CD14-positive monocyte (primary cell): ENCODE data around the gene IL1RL1. TPM values are rescaled to one million over a fixed set of nuclear protein-coding genes. Genes with fewer than 3 reads are reported as not detected.

ENCODE experiments used
- DNase-seq, 3 donors: peaks; one replicate each; pipeline ENCODE4 v3.0.0-alpha.2; 2011 to 2022
- H2AFZ ChIP-seq: 2 replicates; pipeline ENCODE4 v1.6.0; 2012; ENCODE audit warnings: mild to moderate bottlenecking, low read depth, low read length, inconsistent platforms; ENCODE audit not compliant: insufficient read depth, poor library complexity, severe bottlenecking
- H3K27ac ChIP-seq, 2 donors: 1 replicate in 1 of 2; 2 replicates in 1 of 2; pipeline ENCODE4 v1.5.1; 2012 to 2013; ENCODE audit warnings: low read length in 2 of 2, control low read depth in 1 of 2, inconsistent platforms in 1 of 2, low read depth in 1 of 2, mild to moderate bottlenecking in 1 of 2
- H3K27me3 ChIP-seq, 2 donors: one replicate each; pipeline versions ENCODE4 v1.6.0 to v1.6.1; 2011 to 2013; ENCODE audit warnings: low read length in 2 of 2; ENCODE audit not compliant: control insufficient read depth in 2 of 2, insufficient read depth in 2 of 2
- H3K36me3 ChIP-seq, 2 donors: replicated peaks in 1 of 2; 1 replicate in 1 of 2; 2 replicates in 1 of 2; pipeline versions ENCODE4 v1.5.1 to v1.6.1; 2012 to 2013; ENCODE audit warnings: low read length in 2 of 2, control low read depth in 1 of 2, inconsistent platforms in 1 of 2, mild to moderate bottlenecking in 1 of 2; ENCODE audit not compliant: insufficient read depth in 2 of 2, control insufficient read depth in 1 of 2
- H3K4me1 ChIP-seq, 2 donors: 1 replicate in 1 of 2; 2 replicates in 1 of 2; pipeline versions ENCODE4 v1.5.1 to v1.6.1; 2012 to 2013; ENCODE audit warnings: low read length in 2 of 2, control low read depth in 1 of 2, inconsistent platforms in 1 of 2, mild to moderate bottlenecking in 1 of 2, moderate library complexity in 1 of 2; ENCODE audit not compliant: insufficient read depth in 2 of 2, control insufficient read depth in 1 of 2
- H3K4me2 ChIP-seq: replicated peaks from 2 replicates; pipeline ENCODE3; 2012; ENCODE audit warnings: low read length, moderate library complexity, mild to moderate bottlenecking; ENCODE audit not compliant: poor library complexity, severe bottlenecking; ENCODE audit errors: extremely low read depth
- H3K4me3 ChIP-seq, 3 experiments: fragments of 200-600 bp in 1 of 3; sonication (generic) in 1 of 3; replicated peaks in 1 of 3; 1 replicate in 2 of 3; 2 replicates in 1 of 3; pipeline ENCODE4 v1.5.1; 2011 to 2013; ENCODE audit warnings: low read length in 3 of 3, mild to moderate bottlenecking in 3 of 3, control low read depth in 2 of 3, low read depth in 2 of 3, inconsistent platforms in 1 of 3, moderate library complexity in 1 of 3
- H3K79me2 ChIP-seq: 2 replicates; pipeline ENCODE4 v1.6.0; 2012; ENCODE audit warnings: mild to moderate bottlenecking, control low read depth, inconsistent platforms, low read length, moderate library complexity; ENCODE audit not compliant: insufficient read depth
- H3K9ac ChIP-seq: 2 replicates; pipeline ENCODE4 v1.6.0; 2017; ENCODE audit warnings: low read length, mild to moderate bottlenecking; ENCODE audit not compliant: insufficient read depth, poor library complexity, severe bottlenecking
- H3K9me3 ChIP-seq, 2 donors: replicated peaks in 1 of 2; 1 replicate in 1 of 2; 2 replicates in 1 of 2; pipeline versions ENCODE4 v1.5.1 to v1.6.1; 2012 to 2013; ENCODE audit warnings: low read length in 2 of 2, control low read depth in 1 of 2; ENCODE audit not compliant: control insufficient read depth in 1 of 2, insufficient read depth in 1 of 2
- H4K20me1 ChIP-seq: 2 replicates; pipeline ENCODE4 v1.6.0; 2012; ENCODE audit warnings: mild to moderate bottlenecking, low read length, control low read depth, moderate library complexity; ENCODE audit not compliant: insufficient read depth
- H3K27ac Mint-ChIP-seq, 7 donors: one replicate each; pipeline ENCODE4 v1.8.0; 2020; ENCODE audit warnings: mild to moderate bottlenecking in 7 of 7, mixed read lengths in 7 of 7, moderate library complexity in 6 of 7, inconsistent platforms in 2 of 7
- H3K27me3 Mint-ChIP-seq, 3 donors: one replicate each; pipeline ENCODE4 v1.8.0; 2021 to 2022; ENCODE audit warnings: low read depth in 3 of 3, mild to moderate bottlenecking in 3 of 3, mixed read lengths in 3 of 3, moderate library complexity in 3 of 3, inconsistent platforms in 1 of 3
- H3K36me3 Mint-ChIP-seq, 2 donors: one replicate each; pipeline ENCODE4 v1.8.0; 2020; ENCODE audit warnings: mixed read lengths in 2 of 2, inconsistent platforms in 1 of 2, mild to moderate bottlenecking in 1 of 2
- H3K4me1 Mint-ChIP-seq: one replicate; pipeline ENCODE4 v1.8.0; 2020; ENCODE audit warnings: mild to moderate bottlenecking, mixed read lengths
- H3K4me3 Mint-ChIP-seq, 2 donors: one replicate each; pipeline ENCODE4 v1.8.0; 2020; ENCODE audit warnings: mild to moderate bottlenecking in 2 of 2, mixed read lengths in 2 of 2, moderate library complexity in 1 of 2
- H3K9me3 Mint-ChIP-seq, 7 donors: one replicate each; pipeline ENCODE4 v1.8.0; 2020 to 2022; ENCODE audit warnings: mixed read lengths in 7 of 7, mild to moderate bottlenecking in 6 of 7, moderate library complexity in 6 of 7, inconsistent platforms in 2 of 7
- CTCF ChIP-seq: fragments of 200-600 bp; IDR thresholded peaks from one replicate; pipeline ENCODE4 v1.8.0; 2022; ENCODE audit warnings: antibody characterized with exemption, mild to moderate bottlenecking
- WGBS: methylation state at CpG from one replicate; pipeline ENCODE4 v1.1.5; 2013; ENCODE audit warnings: missing lambda C conversion rate; ENCODE audit not compliant: insufficient coverage; 5-methylcytosine and 5-hydroxymethylcytosine counted together
- intact Hi-C, 2 donors: fragments of 100-400 bp; cut with micrococcal nuclease; formaldehyde crosslinking; loops; one replicate each; pipeline versions ENCODE4 v1.15.0 to v1.15.1; 2023
- polyA plus RNA-seq, 3 donors: library from polyadenylated mRNA; depleted of rRNA in 1 of 3; unstranded in 2 of 3; stranded (reverse) in 1 of 3; fragments of 300-500 nt in 2 of 3; fragments of >200 nt in 1 of 3; fragmentation: Illumina TruSeq in 2 of 3; gene quantifications; 1 replicate in 2 of 3; 2 replicates in 1 of 3; pipeline ENCODE4 v1.2.3, GENCODE V29; 2012 to 2021

The IL1RL1 gene
- polyA plus RNA-seq, 3 donors: not detected

GRCh38 chr2:102340778-102341177 is 29.4 kb downstream of the IL1RL1 start:
- Histone ChIP-seq H2AFZ (no peak overlapping the region), H3K79me2 (no peaks in the 10 kb centered on the region), H3K27me3 (peaks cover 11 to 16% of the 10 kb centered on the region in 2 donors), H3K36me3 (no peaks in the 10 kb centered on the region), H3K4me3 (no peak overlapping the region), H3K27ac (no peak overlapping the region), H3K9me3 (no peaks in the 10 kb centered on the region), H3K4me2 (no peak overlapping the region), H4K20me1 (no peaks in the 10 kb centered on the region), H3K4me1 (no peaks in the 10 kb centered on the region), H3K9ac (no peak overlapping the region)
- DNase-seq: peak in 2 of 3 donors; percentile 6 to 7
- H3K9me3 Mint-ChIP-seq: no peaks in the 10 kb centered on the region
- peaks cover 5% of the 10 kb centered on the region for H3K4me1 Mint-ChIP-seq
- H3K27ac Mint-ChIP-seq: no peak overlapping the region
- no peak for TF ChIP-seq CTCF
- H3K4me3 Mint-ChIP-seq: no peak overlapping the region
- intact Hi-C loops: no loop called here
- no peaks in the 10 kb centered on the region for H3K36me3 Mint-ChIP-seq
- peaks cover 4 to 9% (median 5%) of the 10 kb centered on the region in 3 donors for H3K27me3 Mint-ChIP-seq
- WGBS: no CpG with 5 or more reads among the region's 7 CpGs

- Mint-ChIP-seq H3K9me3 (no peaks in the 10 kb centered on the region), H3K4me1 (peaks cover 5% of the 10 kb centered on the region), H3K4me3 (no peak overlapping the region), H3K36me3 (no peaks in the 10 kb centered on the region), H3K27ac (no peak overlapping the region), H3K27me3 (peaks cover 0 to 11% (median 0%) of the 10 kb centered on the region in 3 donors)
- Histone ChIP-seq H3K4me1 (no peaks in the 10 kb centered on the region), H3K36me3 (no peaks in the 10 kb centered on the region), H4K20me1 (no peaks in the 10 kb centered on the region), H3K27ac (no peak overlapping the region), H3K79me2 (no peaks in the 10 kb centered on the region), H2AFZ (no peak overlapping the region), H3K9ac (no peak overlapping the region), H3K9me3 (no peaks in the 10 kb centered on the region), H3K4me3 (no peak overlapping the region), H3K27me3 (peaks cover 0 to 11% of the 10 kb centered on the region in 2 donors), H3K4me2 (no peak overlapping the region)
- DNase-seq: no peak
- WGBS: no CpG with 5 or more reads among the region's 3 CpGs
- no peak for TF ChIP-seq CTCF
- intact Hi-C loops: no loop called here
Measured at GRCh38 chr2:102342888-102343287, 31.5 kb downstream of the IL1RL1 start.
